Measurements from ENCODE around the gene CBLN3. TPM values are rescaled to one million over a fixed set of nuclear protein-coding genes. Genes with fewer than 3 reads are reported as not detected.

CBLN3 gene
- total and polyA plus RNA-seq, 7 donors = 0.38 to 1.5 (median 0.70) TPM

DNA sequence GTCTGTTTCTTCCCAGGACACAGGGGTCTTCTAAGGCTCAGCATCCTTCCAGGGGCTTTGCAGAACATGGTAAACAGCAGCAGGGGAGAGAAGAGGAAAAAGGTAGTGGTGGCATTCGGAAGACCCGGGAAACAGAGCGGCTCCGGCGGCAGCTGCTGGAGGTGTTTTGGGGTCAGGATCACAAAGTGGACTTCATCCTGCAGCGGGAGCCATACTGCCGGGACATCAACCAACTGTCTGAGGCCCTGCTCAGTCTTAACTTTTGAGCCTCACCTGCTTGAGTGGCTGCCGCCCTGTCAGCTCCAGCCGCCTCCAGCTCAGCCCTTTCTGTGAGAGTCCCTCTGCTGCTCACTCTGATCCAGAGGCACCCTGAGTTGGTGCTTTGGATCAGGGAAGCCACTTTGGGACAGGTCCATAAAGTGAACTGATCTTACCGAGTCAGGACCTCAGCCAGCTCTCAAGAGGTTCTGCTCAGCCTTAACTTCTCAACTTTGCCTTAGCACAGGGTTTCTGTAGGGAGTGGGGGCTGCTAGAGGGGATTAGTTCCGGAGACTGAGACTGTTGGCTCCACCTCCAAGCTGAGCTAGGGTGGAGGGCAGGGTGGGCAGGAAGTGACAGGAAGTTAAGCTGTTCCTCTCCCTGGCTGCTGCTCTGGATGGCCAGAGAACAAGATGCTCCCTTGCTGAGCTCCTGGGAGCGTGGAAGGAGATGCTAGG, 7.7 kb upstream of the CBLN3 start:
- no peaks in the 10 kb centered on the region for H3K9me3 ChIP-seq
- no peak for DNase-seq
- TF ChIP-seq, protein P1, sequence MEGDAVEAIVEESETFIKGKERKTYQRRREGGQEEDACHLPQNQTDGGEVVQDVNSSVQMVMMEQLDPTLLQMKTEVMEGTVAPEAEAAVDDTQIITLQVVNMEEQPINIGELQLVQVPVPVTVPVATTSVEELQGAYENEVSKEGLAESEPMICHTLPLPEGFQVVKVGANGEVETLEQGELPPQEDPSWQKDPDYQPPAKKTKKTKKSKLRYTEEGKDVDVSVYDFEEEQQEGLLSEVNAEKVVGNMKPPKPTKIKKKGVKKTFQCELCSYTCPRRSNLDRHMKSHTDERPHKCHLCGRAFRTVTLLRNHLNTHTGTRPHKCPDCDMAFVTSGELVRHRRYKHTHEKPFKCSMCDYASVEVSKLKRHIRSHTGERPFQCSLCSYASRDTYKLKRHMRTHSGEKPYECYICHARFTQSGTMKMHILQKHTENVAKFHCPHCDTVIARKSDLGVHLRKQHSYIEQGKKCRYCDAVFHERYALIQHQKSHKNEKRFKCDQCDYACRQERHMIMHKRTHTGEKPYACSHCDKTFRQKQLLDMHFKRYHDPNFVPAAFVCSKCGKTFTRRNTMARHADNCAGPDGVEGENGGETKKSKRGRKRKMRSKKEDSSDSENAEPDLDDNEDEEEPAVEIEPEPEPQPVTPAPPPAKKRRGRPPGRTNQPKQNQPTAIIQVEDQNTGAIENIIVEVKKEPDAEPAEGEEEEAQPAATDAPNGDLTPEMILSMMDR (IDR thresholded peaks at IDR 0.05) = no peak
- no peaks in the 10 kb centered on the region for H3K27me3 ChIP-seq (ENCODE audit: insufficient read depth in 3 of 3, low read length in 2 of 3)
- peak overlapping the region; percentile 65 for H3K27ac ChIP-seq
- intact Hi-C loops (cut with DNase I) = loop anchor here (5.0 to 10.0 kb wide), 3 partner anchors 192 to 1520 kb away; partner anchors contain the start of genes TINF2 (in 2 of the 2) and RBM23 (in 1 of the 2)
- 51 to 60% (median 56%) methylated on average over 12 of the region's 12 CpGs for WGBS, 3 donors
- no peak overlapping the region for H3K4me3 ChIP-seq
- H3K4me1 ChIP-seq = peaks cover 38% of the 10 kb centered on the region
- ATAC-seq = no peak
- peaks cover 0 to 93% of the 10 kb centered on the region in 2 donors for H3K36me3 ChIP-seq (ENCODE audit: insufficient read depth in 1 of 2, low read depth in 1 of 2)

DNA sequence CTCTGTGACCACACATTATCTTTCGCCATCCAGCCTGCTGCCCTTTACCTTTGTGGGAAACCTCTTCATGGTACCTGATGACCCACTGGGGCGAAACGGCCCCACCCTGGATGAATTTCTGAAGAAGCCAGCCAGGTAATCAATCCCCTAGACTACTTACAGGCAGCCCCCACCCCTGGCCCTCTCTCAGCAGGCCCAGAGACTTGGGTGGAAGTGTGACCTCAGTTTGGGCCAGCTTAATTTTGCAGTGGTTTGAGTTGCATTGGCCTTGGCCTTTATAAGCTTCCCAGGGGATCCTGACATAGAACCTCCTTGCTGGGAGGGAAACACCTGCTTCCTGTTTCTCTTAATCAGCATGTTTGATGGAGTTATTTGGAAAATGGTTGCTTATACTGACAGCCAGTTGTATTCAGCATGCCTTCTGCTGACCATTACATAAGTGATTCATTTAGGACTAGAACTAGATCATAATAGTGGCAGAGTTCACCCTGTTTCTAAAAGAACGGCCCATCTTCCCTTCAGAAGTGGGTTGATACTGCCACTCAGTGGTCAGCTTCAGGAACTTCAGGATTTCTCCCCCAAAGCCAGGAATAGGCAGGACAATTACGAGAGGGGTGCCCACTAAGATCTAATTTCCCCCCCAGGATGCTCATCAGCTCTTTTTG, 7.0 kb upstream of the CBLN3 start:
- peak overlapping the region; percentile 65 for H3K27ac ChIP-seq
- DNase-seq (no peak), ATAC-seq (peak; percentile 53 to 78 (median 63))
- intact Hi-C loops (cut with DNase I) = loop anchor here (1.0 to 10.0 kb wide), 4 partner anchors 105 to 1519 kb away; partner anchors contain the start of genes TINF2 (in 2 of the 2) and RBM23 (in 1 of the 2)
- TF ChIP-seq, protein P1 (IDR thresholded peaks at IDR 0.05) = peak; percentile 84
- no peaks in the 10 kb centered on the region for H3K27me3 ChIP-seq (ENCODE audit: insufficient read depth in 3 of 3, low read length in 2 of 3)
- peaks cover 40% of the 10 kb centered on the region for H3K4me1 ChIP-seq
- H3K9me3 ChIP-seq = no peaks in the 10 kb centered on the region
- no peak overlapping the region for H3K4me3 ChIP-seq
- 38 to 39% (median 38%) methylated on average over 5 of the region's 5 CpGs for WGBS, 3 donors
- peaks cover 0 to 98% of the 10 kb centered on the region in 2 donors for H3K36me3 ChIP-seq (ENCODE audit: insufficient read depth in 1 of 2, low read depth in 1 of 2)

DNA sequence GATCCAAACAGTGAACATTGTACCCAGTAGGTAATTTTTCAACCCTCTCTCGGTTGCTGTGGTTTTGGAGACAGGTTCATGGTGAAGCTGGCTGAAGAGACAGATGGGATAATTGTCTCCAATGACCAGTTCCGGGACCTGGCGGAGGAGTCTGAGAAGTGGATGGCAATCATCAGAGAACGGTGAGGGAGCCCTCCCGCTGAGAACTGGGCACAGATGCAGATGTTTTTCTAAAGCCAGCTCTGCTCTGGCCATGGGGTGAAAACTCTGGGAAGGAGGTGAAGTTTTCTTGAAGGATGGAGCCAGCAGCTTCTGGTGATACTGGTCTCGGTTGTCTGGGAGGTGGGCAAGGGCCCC, 6.5 kb upstream of the CBLN3 start:
- H3K9me3 ChIP-seq = no peaks in the 10 kb centered on the region
- DNase-seq (no peak), ATAC-seq (no peak)
- intact Hi-C loops (cut with DNase I) = loop anchor here (1.0 to 10.0 kb wide), 5 partner anchors 103 to 1519 kb away; partner anchors contain the start of genes TINF2 (in 2 of the 2) and RBM23 (in 1 of the 2)
- no peak overlapping the region for H3K4me3 ChIP-seq
- peaks cover 0 to 97% of the 10 kb centered on the region in 2 donors for H3K36me3 ChIP-seq (ENCODE audit: insufficient read depth in 1 of 2, low read depth in 1 of 2)
- 48 to 53% (median 52%) methylated on average over 6 of the region's 6 CpGs for WGBS, 3 donors
- H3K4me1 ChIP-seq = peaks cover 40% of the 10 kb centered on the region
- peak overlapping the region; percentile 65 for H3K27ac ChIP-seq
- H3K27me3 ChIP-seq (ENCODE audit: insufficient read depth in 3 of 3, low read length in 2 of 3) = no peaks in the 10 kb centered on the region
- TF ChIP-seq, protein P1 (IDR thresholded peaks at IDR 0.05) = no peak

DNA sequence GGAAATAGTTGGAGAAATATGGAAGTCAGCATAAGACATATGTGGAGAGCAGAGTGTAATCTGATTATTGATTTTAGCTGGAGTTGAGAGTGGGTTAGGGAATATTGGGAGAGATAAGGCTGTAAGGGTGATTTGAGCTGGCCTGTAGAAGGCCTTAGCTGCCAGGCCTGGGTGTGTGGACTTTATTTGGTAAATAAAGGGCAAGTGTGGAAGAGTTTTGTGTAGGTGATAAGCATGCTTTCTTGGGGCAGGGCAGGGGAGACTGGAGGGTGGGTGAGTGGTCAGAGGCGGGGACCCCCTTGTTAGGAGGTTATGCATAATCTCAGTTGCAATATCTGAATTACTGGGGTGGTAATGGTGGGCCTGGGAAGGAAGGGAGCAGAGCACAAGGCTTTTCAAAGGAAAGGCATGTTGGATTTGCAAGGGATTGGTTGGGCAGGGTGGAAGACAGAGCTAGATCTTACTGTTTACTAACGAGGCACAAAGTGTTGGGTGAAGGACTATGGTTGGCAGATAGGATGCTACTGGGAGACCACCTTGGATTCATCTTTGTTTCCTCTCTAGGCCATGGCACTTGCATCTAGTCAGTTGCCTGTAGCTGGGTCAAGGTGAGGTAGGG, 5.8 kb upstream of the CBLN3 start:
- intact Hi-C loops (cut with DNase I) = loop anchor here (2.0 to 10.0 kb wide), 4 partner anchors 102 to 1518 kb away; partner anchors contain the start of genes TINF2 (in 2 of the 2) and RBM23 (in 1 of the 2)
- no peaks in the 10 kb centered on the region for H3K9me3 ChIP-seq

More for the DNA sequence above, 5.8 kb upstream of the CBLN3 start:
- Histone ChIP-seq H3K4me3 (no peak overlapping the region), H3K27ac (no peak overlapping the region), H3K36me3 (ENCODE audit: insufficient read depth in 1 of 2, low read depth in 1 of 2) (peaks cover 0 to 90% of the 10 kb centered on the region in 2 donors), H3K27me3 (ENCODE audit: insufficient read depth in 3 of 3, low read length in 2 of 3) (no peaks in the 10 kb centered on the region), H3K4me1 (peaks cover 37% of the 10 kb centered on the region)
- DNase-seq = no peak
- ATAC-seq = no peak
- WGBS, 3 donors = 76 to 90% (median 77%) methylated on average over 2 of the region's 2 CpGs
- TF ChIP-seq, protein P1 (IDR thresholded peaks at IDR 0.05) = no peak
